Activated CD8-positive, alpha-beta memory T cell treated with anti-CD3 and anti-CD28 coated beads, Interleukin-2, amount 50 U/mL, for 24 hours (primary cell): ENCODE results near the gene MYH10.
"Not testable (repeated sequence)": the region's sequence is repeated elsewhere in the genome, so short reads cannot be mapped to it uniquely, and the experiment has no call there.

Experiments used
- DNase-seq: peaks from one replicate; pipeline ENCODE4 v3.0.0-alpha.2; 2020; ENCODE audit errors: extremely low read depth

MYH10 gene

DNA sequence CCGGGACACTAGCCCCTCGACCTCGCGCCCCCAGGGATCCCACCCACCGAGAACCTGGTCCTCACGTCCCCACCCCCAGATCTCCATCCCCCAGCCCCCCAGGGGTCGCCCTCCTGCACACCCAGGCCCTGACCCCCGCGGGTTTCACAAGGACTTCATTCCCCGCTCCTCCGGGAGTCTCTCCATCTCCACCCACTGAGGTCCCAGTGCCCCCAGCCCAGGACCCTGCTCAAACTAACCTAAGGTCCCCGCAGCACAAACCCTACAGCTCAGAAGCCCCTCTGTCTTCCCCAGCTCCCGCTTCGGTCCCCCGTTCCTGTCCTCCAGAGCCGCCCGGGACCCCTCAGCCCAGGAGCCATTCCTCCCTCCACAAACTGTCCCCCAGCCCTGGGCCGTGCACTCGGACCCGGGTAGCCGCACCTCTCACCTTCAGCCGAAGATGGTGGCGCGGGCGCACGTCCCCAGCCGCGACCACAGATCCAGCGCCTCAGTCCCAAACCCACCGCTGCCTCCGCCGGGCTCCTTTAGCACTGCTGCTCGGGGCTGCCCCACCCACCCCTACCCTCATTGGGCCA is at the start of gene MYH10:
TSS of gene MYH10 (minus strand) at position 499 of the 575 bp plus-strand sequence. CDS start 7,479 bp downstream, outside the sequence.
- no peak for DNase-seq

DNA sequence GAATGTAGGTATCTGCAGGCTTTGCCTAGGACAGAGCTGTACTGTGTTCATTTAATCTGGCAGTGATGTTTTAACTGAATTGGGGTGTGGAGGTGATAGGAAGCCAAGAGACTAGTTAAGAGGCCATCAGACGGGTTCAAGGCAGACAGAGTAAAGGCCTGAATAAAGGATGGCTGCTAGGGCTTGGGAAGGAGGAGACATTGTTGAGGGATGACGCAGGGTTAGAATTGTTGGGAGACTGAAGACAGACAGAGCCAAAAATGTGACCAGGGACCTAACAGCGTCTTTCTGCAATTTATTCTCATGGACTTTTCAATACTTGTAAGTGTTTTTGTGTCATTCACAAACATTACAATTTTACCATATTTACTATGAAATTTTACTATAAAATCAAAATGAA is 48.6 kb upstream of the MYH10 start:
- no peak for DNase-seq

DNA sequence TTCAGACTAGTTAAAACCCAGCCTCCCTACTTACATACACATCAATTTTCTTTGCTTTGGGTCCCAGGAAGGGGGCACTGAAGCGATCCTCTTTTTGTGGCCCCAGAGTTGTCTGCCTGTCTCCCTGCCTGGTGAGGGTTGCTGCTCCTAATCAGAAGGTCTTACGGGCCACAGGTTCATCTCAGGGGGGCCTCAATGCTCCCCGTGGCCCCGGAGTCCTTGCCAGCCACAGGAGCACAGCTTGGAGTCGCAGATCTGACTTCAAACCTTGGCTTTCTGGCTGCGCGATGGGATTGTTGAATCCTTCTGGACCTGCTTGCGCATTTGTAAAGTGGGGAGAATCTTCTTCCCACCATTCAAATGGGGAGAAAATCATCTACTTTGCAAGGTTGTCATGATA is 44.8 kb upstream of the MYH10 start:
- no peak for DNase-seq

DNA sequence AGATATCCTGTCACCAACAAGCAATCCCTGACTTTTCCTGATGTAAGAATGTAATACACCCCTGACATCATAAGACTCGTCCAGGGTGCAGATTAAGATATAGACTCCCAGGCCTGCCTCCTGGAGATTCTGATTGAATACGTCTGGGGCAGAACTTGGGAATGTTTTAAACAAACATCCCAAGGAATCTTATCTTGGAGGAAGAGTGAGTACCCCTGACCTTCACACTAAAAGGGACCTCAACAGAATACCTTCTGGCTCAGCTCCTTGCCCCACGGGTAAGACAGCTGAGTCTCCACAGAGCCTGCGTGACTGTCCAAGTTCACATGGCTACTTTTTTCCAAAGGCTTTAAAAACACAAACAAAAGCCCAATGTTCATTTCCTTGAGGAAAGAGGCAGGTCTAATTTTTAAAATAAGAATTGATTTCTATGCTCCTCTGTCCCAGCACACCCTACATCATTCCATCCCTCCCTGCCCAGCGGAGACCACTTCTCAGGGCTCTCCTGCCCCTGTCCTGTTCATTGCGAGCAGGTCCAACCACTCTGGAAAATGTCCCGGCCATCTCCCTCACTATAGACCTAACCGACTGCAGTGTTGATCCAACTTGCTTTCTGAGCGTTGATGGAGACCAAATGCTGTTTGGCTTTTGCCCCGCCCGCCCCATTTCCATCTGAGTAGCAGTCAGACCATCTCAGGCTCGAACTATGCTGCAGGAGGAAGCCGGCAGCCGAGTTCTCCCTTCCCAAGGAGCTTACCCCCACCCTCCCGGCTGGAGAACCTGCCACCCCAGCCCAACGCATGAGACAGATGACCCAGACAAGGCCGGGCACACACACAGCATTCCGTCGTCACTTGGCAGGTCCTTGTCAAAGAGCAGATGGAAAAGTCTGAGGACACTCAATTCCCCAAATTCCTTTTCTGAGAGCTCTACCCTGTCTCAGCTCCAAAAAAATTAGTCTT is 44.1 kb upstream of the MYH10 start:
- no peak for DNase-seq

DNA sequence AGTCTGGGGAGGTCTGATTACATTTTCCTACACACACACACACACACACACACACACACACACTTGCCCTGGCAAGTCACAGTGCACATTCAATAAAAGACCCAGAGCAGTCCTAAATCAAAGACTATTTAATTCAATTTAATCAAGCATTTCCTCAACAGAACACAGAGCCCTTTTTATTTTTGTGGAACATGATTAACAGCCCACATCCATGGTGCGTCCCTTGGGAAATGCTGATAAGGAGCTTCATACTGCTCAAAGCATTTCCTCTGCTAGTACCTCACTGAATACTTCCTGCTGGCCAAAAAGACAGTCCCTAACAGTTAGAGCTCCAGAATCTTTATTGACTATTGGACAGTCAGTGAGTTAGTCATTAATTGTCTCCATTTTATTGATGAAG is 43.1 kb upstream of the MYH10 start:
- no peak for DNase-seq

DNA sequence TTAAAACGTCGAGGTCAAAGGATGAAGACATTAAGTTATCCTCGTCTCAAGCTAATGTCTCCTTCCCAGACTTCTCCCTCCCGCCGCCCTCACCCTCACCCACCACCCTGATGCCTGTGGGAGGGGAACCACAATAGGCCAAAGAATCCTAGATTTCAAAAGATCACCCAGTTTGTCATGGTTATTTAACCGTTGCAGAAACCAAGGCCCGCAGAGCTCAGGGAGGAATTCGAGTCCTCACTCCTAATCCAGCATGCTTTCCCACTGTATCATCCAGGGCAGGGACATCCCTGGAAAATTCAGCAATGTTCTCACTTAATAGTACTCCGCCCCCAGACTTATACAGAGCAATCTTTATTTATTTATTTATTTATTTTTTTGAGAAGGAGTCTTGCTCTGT is 41.8 kb upstream of the MYH10 start:
- DNase-seq: no peak

DNA sequence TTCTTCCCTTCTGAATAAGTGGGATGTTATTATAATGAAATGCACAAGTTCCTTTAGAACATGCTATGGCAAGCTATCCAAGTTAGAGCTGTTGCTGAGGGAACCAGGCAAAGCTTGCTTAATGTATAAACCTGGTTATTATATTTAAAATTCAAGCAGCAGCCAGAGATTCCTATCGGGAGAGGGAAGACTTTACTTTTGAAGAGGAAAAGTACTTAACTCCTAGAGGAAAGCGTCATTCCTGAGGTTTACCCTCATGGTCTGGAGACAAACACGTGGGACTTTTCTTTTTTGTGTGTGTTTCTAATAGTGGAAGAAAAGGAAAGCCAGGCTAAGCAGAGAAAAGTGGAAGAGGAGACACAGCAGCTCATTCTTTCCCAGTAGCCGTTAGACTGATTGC is 39.9 kb upstream of the MYH10 start:
- no peak for DNase-seq

DNA sequence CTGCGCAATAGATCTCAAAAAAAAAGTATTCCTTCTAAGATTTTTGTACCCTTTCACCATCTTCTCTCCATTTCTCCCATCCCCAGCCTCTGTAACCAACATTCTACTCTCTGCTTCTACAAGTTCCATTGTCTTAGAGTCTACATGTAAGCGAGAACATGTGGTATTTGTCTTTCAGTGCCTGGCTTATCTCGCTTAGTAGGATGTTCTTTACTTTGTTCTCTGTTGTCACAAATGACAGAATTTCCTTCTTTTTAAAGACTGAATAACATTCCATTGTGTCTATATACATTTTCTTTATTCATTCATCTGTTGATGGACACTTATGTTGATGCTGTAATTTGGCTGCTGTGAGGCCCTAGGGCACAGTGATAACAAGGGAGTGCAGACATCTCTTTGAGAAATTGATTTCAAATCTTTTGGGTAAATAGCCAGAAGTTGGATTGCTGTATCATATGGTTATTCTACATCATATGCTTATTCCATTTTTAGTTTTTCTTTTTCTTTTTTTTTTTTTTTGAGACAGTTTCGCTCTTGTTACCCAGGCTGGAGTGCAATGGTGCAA is 37.7 kb upstream of the MYH10 start:
- DNase-seq: no peak

DNA sequence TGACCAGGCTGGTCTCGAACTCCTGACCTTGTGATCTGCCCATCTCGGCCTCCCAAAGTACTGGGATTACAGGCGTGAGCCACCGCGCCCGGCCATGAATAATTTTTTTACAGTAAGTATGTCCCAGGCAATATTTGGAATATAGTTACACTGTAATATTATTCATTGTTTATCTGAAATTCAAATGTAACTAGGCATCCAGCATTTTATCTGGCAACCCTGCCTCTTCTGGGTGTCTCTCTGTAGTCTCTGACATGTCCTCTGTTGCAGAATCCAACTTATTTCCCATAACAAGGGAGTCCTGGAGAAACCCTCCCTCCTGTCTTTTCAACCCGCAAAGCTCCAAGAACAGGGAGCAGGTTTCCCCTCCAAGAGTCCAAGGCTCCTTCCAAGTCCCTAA is 36.9 kb upstream of the MYH10 start:
- no peak for DNase-seq

DNA sequence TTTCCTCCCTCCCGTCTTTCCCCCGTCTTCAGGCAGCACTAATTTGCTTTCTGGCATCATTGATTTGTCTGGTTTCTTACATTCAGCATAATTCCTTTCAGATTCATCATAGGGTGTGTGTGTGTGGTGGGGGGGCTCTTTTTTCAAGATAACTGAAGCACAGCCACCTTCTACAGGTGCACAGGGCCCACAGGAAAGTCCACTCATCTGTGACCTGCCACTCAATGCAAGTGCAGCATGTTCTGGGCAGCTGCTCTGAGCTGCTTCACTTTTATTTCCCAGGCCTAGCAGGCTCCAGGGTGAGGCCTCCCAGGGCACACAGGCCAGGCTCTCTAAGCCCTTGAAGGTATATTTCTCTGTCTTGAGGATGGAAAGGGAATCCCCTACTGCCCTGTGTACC is 35.2 kb upstream of the MYH10 start:
- no peak for DNase-seq

DNA sequence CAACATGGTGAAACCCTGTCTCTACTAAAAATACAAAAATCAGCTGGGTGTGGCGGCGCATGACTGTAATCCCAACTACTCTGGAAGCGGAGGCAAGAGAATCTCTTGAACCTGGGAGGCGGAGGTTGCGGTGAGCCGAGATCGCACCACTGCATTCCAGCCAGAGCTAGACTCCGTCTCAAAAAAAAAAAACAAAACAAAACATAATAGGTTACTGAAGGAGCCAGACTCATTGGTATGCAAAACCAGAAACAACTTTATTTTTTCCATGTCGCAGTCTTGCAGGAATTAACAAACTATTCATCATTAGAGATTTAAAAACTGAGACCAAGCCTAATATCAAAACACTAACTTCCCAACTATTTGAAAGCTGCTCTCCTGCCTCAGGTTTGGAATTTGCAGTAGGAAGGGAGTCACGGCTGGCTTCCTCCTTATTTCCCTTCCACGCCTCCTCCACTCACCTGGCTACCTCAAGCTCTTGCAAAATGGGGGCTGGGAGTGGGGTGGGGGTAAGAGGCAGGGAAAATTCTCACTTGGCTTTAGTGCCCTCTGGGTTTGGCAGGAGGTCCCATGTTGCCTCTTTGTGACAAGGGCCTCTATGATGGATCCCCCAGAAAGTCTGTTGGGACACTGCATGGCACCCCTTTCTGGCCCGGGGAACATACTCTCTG is 34.1 kb upstream of the MYH10 start:
- no peak for DNase-seq

DNA sequence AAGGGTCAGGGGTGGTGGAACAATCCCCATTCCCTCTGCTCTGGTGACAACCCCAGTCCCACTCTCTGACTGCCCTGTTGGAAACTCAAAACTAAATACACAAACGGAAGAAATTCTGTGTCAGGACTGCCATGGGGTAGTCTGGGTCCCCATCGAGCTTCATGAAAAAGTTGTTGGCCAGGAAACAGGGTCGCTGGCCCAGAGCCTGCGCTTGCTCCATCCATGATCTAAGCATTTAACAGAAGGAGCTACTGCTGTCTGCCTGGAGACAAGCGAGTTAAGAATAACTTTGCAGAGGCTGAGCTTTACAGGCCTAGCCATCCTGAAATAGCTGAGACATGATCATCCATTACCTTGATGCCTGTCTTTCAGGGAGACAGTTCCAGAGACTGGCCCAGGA is 32.4 kb upstream of the MYH10 start:
- no peak for DNase-seq

DNA sequence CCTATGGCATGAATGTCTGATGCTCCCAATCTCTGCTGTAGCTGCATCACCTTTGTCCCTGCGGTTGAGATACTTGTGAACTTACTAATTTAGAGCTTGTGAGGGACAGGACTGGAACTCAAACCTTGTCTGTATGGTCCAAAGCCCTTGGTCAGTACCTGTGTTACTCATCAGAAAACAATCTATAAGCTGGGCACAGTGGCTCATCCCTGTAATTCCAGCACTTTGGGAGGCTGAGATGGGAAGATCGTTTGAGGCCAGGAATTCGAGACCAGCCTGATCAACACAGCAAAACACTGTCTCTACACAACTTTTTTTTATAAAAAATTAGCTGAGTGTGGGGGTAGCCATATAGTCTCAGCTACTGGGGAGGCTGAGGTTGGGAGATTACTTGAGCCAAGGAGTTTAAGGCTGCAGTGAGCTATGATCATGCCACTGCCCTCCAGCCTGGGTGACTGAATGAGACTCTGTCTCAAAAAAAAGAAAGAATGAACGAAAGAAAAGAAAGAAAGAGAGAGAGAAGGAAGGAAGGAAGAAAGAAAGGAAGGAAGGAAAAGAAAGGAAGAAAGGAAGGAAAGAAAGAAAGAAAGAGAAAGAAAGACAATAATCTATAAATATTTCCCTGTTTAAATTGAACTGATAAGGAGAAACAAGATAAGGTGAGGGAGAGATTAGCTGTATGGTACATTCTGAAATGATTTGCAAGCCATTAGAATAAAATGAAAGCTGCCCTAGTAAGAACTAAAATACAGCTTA is 31.7 kb upstream of the MYH10 start:
- DNase-seq: no peak

DNA sequence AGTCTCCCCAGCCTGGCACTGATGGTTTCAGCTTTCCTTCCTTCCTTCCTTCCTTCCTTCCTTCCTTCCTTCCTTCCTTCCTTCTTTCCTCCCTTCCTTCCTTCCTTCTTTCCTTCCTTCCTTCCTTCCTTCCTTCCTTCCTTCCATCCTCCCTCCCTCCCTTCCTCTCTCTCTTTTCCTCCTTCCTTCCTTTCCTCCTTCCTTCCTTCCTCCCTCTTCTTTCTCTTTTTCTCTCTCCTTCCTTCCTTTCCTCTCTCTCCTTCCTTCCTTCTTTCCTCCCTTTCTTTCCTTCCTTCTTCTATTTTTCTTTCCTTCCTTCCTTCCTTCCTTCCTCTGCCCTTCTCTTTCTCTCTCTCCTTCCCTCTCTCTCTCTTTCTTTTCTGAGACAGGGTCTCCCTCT is 30.2 kb upstream of the MYH10 start:
- DNase-seq: not testable (repeated sequence)

DNA sequence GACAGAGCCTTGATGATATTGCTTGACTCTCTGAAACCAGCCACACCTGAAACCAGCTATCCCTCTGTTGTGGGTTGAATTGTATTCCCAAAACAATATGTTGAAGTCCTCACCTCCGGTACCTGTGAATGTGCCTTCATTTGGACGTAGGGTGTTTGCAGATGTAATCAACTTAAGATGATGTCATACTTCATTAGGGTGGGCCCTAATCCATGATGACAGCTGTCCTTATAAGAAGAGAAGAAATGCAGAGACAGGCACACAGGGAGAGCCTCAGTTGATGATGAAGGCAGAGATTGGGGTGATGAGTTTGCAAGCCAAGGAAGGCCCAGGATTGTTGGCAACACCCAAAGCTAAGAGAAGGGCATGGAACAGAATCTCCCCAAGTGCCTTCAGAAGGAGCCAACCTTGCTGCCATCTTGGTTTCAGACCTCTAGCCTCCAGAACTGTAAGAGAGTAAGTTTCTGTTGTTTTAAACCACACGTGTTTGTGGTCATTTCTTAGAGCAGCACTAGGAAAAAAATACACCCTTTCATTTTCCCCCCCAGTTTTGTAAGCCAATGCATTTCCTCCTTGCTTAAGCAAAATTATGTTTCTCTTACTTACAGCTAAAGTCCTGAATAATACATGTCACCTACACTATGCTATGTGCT is 29.4 kb upstream of the MYH10 start:
- no peak for DNase-seq

DNA sequence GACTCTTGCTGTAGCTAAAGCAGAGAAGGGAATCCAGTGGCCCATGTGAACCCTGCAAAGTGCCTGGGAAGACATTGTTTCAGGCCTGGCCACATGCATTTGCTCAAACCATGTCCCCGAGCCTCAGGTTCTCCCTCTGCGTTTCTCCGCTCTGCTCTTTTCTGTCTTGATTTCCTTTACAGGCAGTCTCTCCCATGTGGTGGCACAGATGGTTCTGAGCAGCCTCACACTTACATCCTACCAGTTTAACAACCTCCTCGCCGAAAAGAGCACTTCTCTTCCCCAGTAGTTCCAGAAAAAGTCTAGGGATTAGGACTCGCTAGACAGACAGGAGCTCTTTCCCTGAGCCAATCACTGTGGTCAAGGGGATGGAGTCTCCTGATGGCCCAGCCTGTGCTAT is 28.3 kb upstream of the MYH10 start:
- DNase-seq: no peak

DNA sequence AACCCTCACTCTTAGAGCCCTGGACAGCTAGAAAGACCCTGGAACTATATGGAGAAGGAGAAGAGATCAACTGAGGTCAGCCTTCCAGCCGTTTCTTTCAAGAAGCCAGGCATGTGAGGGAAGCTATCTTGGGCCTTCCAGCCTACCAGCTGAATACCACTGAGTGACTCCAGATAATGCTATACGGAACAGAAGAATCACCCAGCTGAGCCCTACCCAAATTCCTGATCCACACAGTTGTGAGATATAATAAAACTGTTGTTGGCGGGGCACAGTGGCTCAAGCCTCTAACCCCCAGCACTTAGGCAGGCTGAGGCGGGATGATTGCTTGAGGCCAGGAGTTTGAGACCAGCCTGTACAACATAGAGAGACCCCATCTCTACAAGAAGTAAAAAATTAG is 26.2 kb upstream of the MYH10 start:
- DNase-seq: no peak

DNA sequence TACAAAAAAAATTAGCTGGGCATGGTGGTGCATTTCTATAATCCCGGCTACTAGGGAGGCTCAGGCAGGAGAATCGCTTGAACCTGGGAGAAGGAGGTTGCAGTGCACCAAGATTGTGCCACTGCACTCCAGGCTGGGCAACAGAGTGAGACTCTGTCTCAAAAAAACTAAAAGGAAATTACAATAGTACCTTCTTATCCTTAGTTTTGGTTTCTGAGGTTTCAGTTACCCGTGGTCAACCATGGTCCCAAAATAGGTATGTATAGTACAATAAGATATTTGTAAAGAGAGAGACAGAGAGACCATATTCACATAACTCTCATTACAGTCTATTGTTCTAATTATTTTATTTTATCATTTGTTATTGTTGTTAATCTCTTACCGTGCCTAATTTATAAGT is 24.3 kb upstream of the MYH10 start:
- no peak for DNase-seq

DNA sequence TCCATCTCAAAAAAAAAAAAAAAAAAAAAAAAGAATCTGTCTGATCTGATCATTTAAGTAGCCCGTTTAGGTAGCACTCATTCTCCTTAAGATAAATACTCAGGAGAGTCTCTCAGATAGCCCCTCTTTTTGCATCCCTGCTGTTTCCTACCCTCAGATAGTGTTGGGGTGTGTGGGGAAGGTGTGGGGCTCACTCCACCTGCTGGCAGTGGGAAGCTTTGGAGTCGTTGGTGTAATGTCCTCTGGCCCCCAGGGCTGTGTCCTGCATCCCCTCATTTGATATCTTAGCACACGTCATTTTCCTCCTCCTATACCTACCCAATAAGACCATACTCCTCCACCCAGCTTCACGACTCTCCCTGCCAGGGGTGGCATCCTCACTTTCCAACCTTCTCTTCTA is 20.5 kb upstream of the MYH10 start:
- DNase-seq: no peak

DNA sequence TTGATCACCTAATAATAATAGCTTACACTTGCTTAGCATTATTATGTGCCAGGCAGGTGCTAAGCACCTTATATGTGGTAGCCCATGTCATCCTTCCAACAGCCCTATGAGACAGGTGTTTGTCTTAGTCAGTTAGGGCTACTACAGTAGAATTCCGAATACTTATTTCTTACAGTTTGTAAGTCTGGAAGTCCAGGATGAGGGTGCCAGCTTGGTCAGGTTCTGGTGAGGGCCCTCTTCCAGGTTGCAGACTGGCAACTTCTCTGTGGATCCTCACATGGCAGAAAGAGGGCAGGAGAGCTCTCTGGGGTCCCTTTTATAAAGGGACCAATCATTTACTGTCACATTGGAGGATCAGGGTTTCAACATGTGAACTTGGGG is 19.6 kb upstream of the MYH10 start:
- no peak for DNase-seq
